Progenitor cell of endocrine pancreas (in vitro differentiated cells): Measurements from ENCODE around the gene TIMM23. TPM values are rescaled to one million over a fixed set of nuclear protein-coding genes. Genes with fewer than 3 reads are reported as not detected.

Source experiments
- DNase-seq: peaks from one replicate; pipeline ENCODE4 v3.0.0; 2021; ENCODE audit warnings: low spot score; ENCODE audit not compliant: unreplicated experiment
- H3K27ac Mint-ChIP-seq: 2 replicates; pipeline ENCODE4 v1.8.0; 2021; ENCODE audit warnings: mild to moderate bottlenecking, moderate library complexity, mixed read lengths
- H3K27me3 Mint-ChIP-seq: 2 replicates; pipeline ENCODE4 v1.8.0; 2021; ENCODE audit warnings: mixed read lengths
- H3K36me3 Mint-ChIP-seq: 2 replicates; pipeline ENCODE4 v1.8.0; 2022; ENCODE audit warnings: mixed read lengths; ENCODE audit not compliant: insufficient read depth
- H3K4me1 Mint-ChIP-seq: 2 replicates; pipeline ENCODE4 v1.8.0; 2021; ENCODE audit warnings: low read depth, mixed read lengths
- H3K4me3 Mint-ChIP-seq: 2 replicates; pipeline ENCODE4 v1.8.0; 2021; ENCODE audit warnings: low read depth, mild to moderate bottlenecking, moderate library complexity, mixed read lengths
- H3K9me3 Mint-ChIP-seq: 2 replicates; pipeline ENCODE4 v1.8.0; 2021; ENCODE audit warnings: low read depth, mixed read lengths
- total RNA-seq: library from RNA; stranded (reverse); gene quantifications from 2 replicates; pipeline ENCODE4 v1.2.1, GENCODE V29; 2021
- TF ChIP-seq, protein P1 (sequence below): fragments of 200-600 bp; sonication (generic); IDR thresholded peaks from one replicate; pipeline ENCODE4 v1.5.0; 2021; ENCODE audit warnings: antibody characterized with exemption, mild to moderate bottlenecking; ENCODE audit not compliant: unreplicated experiment

TIMM23 gene
- total RNA-seq, 1 donor from 2014 or later, result 52.4 TPM

DNA sequence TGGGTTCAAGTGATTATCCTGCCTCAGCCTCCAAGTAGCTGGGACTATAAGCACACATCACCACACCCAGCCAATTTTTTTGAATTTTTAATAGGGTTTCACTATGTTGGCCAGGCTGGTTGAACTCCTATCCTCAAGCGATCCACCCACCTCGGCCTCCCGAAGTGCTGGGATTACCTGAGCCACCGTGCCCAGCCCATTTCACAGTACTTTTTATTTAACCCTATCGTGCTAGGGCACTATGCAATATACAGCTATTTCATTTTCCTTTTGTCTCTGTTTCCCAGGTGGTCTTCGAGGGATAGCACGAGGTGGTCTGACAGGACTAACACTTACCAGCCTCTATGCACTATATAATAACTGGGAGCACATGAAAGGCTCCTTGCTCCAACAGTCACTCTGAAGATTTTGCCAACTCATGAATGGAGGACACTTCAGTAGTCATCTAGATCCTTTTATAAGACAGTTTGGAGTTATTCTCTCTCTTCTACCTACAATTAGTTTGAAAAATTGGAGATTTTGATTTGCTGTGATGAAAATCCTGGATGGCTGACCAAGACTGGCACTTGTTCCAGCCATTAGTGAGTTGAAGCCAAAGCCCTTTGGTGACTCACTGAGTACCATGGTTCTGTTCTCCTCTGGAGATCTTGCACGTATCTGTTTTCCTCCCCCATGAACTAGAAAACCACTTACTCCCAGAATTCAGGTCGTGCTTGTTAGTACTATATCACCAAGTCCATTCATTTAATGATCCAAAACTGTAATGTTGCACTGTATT is 30.8 kb downstream of the TIMM23 start:
- H3K4me3 Mint-ChIP-seq, result no peak overlapping the region
- peaks cover 33% of the 10 kb centered on the region for H3K36me3 Mint-ChIP-seq
- no peaks in the 10 kb centered on the region for H3K9me3 Mint-ChIP-seq
- TF ChIP-seq, protein P1, sequence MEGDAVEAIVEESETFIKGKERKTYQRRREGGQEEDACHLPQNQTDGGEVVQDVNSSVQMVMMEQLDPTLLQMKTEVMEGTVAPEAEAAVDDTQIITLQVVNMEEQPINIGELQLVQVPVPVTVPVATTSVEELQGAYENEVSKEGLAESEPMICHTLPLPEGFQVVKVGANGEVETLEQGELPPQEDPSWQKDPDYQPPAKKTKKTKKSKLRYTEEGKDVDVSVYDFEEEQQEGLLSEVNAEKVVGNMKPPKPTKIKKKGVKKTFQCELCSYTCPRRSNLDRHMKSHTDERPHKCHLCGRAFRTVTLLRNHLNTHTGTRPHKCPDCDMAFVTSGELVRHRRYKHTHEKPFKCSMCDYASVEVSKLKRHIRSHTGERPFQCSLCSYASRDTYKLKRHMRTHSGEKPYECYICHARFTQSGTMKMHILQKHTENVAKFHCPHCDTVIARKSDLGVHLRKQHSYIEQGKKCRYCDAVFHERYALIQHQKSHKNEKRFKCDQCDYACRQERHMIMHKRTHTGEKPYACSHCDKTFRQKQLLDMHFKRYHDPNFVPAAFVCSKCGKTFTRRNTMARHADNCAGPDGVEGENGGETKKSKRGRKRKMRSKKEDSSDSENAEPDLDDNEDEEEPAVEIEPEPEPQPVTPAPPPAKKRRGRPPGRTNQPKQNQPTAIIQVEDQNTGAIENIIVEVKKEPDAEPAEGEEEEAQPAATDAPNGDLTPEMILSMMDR, result no peak
- no peaks in the 10 kb centered on the region for H3K27me3 Mint-ChIP-seq
- no peak overlapping the region for H3K27ac Mint-ChIP-seq
- no peaks in the 10 kb centered on the region for H3K4me1 Mint-ChIP-seq
- DNase-seq, result no peak

DNA sequence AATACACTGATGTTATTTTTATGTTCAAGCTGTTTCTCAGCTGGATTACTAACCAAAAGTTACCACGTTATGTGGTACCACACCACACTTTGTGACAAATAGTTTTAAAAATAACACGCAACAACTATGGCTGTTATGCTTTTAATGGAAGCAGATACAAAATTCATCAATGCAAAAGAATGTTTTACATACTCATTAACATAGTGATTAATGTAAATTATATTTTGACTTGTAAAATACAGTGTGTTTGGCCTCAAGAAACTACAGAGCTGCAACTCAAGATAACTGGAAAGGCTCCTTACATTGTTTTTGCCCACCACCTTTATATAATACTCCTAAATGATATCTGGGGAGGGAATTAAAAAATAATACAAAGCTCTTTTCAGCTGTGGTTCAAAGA is 32.7 kb downstream of the TIMM23 start:
- peaks cover 26% of the 10 kb centered on the region for H3K36me3 Mint-ChIP-seq

GRCh38 chr10:46005383-46005782 is 33.1 kb downstream of the TIMM23 start:
- no peak overlapping the region for H3K4me3 Mint-ChIP-seq
- no peaks in the 10 kb centered on the region for H3K9me3 Mint-ChIP-seq
- no peak overlapping the region for H3K27ac Mint-ChIP-seq
- no peak for DNase-seq
- TF ChIP-seq, protein P1, result no peak
- H3K36me3 Mint-ChIP-seq, result peaks cover 23% of the 10 kb centered on the region
- H3K27me3 Mint-ChIP-seq, result no peaks in the 10 kb centered on the region
- no peaks in the 10 kb centered on the region for H3K4me1 Mint-ChIP-seq

More for the DNA sequence above, 32.7 kb downstream of the TIMM23 start:
- H3K4me1 Mint-ChIP-seq, result no peaks in the 10 kb centered on the region
- no peaks in the 10 kb centered on the region for H3K9me3 Mint-ChIP-seq
- H3K27me3 Mint-ChIP-seq, result no peaks in the 10 kb centered on the region
- no peak for DNase-seq
- no peak overlapping the region for H3K4me3 Mint-ChIP-seq
- TF ChIP-seq, protein P1, result no peak
- H3K27ac Mint-ChIP-seq, result no peak overlapping the region

GRCh38 chr10:46006219-46006618 is 33.9 kb downstream of the TIMM23 start:
- Mint-ChIP-seq H3K4me1 (no peaks in the 10 kb centered on the region), H3K27ac (no peak overlapping the region), H3K27me3 (no peaks in the 10 kb centered on the region), H3K4me3 (no peak overlapping the region), H3K9me3 (no peaks in the 10 kb centered on the region), H3K36me3 (peaks cover 28% of the 10 kb centered on the region)
- TF ChIP-seq, protein P1, result no peak
- no peak for DNase-seq

- no peak overlapping the region for H3K27ac Mint-ChIP-seq
- H3K4me1 Mint-ChIP-seq, result peaks cover 1% of the 10 kb centered on the region
- no peak overlapping the region for H3K4me3 Mint-ChIP-seq
- no peak for DNase-seq
- no peaks in the 10 kb centered on the region for H3K9me3 Mint-ChIP-seq
- TF ChIP-seq, protein P1, result no peak
- peaks cover 29% of the 10 kb centered on the region for H3K36me3 Mint-ChIP-seq
- no peaks in the 10 kb centered on the region for H3K27me3 Mint-ChIP-seq
Measured at GRCh38 chr10:46012746-46013145, 40.5 kb downstream of the TIMM23 start.
